HepG2 (cell line): ENCODE measurements around the gene CTNNA3. TPM values are rescaled to one million over a fixed set of nuclear protein-coding genes. Genes with fewer than 3 reads are reported as not detected.

Source experiments
- ATAC-seq: fragments of 200-7000 bp; cut with Tn5 transposase; 3 replicates; pipeline ENCODE4 v1.9.1; 2020; ENCODE audit warnings: mild to moderate bottlenecking, moderate library complexity
- BruUV-seq: library from RNA; stranded (reverse); fragments of 400-500 nt; replicated peaks from 2 replicates; lab custom pipeline; 2021; lab: Mats Ljungman, UMichigan
- CTCF ChIA-PET: fragments of 300-600 bp; formaldehyde crosslinking; extraction: SDS; loops from one replicate; lab custom pipeline; 2021; ENCODE audit warnings: low total read pairs, inconsistent platforms, low intra/inter-chr PET ratio; lab: Yijun Ruan, JAX
- POLR2A ChIA-PET: fragments of 350-600 bp; sonication (Branson Sonifier 250); formaldehyde crosslinking; loops from one replicate; lab custom pipeline; 2020; ENCODE audit warnings: antibody characterized with exemption, inconsistent platforms; lab: Yijun Ruan, JAX
- DNase-seq: peaks from one replicate; pipeline ENCODE4 v3.0.0-alpha.2; 2015; ENCODE audit warnings: low spot score
- FAIRE-seq: peaks from 3 replicates; lab custom pipeline; 2011; peaks lifted over from hg19 to GRCh38; lab: Jason Lieb, UNC
- H2AFZ ChIP-seq: one replicate; pipeline ENCODE4 v1.6.1; 2011; ENCODE audit warnings: low read length, inconsistent platforms
- H3K27ac ChIP-seq: fragments of 300-600 bp; 3 replicates; pipeline ENCODE4 v1.8.0; 2011; ENCODE audit warnings: mixed run types, mild to moderate bottlenecking, mixed read lengths, low read length, inconsistent platforms; ENCODE audit not compliant: insufficient read depth; ENCODE audit errors: extremely low read length
- H3K27me3 ChIP-seq, 2 experiments: fragments of 200-600 bp in 1 of 2; 2 replicates in 1 of 2; 3 replicates in 1 of 2; pipeline versions ENCODE4 v1.6.0 to v1.8.0; 2011; ENCODE audit warnings: low read length in 2 of 2, mild to moderate bottlenecking in 2 of 2, moderate library complexity in 2 of 2, inconsistent platforms in 1 of 2; ENCODE audit not compliant: insufficient read depth in 2 of 2, control insufficient read depth in 1 of 2
- H3K36me3 ChIP-seq, 2 experiments: fragments of 200-600 bp in 1 of 2; replicated peaks in 1 of 2; 2 replicates in 1 of 2; 3 replicates in 1 of 2; pipeline versions ENCODE4 v1.5.1 to v1.8.0; 2011; ENCODE audit warnings: low read length in 2 of 2, inconsistent platforms in 1 of 2; ENCODE audit not compliant: insufficient read depth in 2 of 2, control insufficient read depth in 1 of 2
- H3K4me1 ChIP-seq: 2 replicates; pipeline ENCODE4 v1.5.1; 2012; ENCODE audit warnings: low read length, inconsistent platforms; ENCODE audit not compliant: insufficient read depth
- H3K4me2 ChIP-seq: 2 replicates; pipeline ENCODE4 v1.6.0; 2011; ENCODE audit warnings: low read depth, low read length, inconsistent platforms
- H3K4me3 ChIP-seq, 3 experiments: fragments of 200-600 bp in 1 of 3; sonication (generic), shearing (Covaris generic) in 1 of 3; replicated peaks in 1 of 3; 2 replicates each; pipeline ENCODE4 v1.5.1; 2011 to 2016; ENCODE audit warnings: low read length in 3 of 3, inconsistent platforms in 2 of 3, low read depth in 2 of 3, mild to moderate bottlenecking in 2 of 3, control low read depth in 1 of 3, mixed read lengths in 1 of 3; ENCODE audit not compliant: insufficient read depth in 1 of 3
- H3K79me2 ChIP-seq: one replicate; pipeline ENCODE4 v1.6.1; 2011; ENCODE audit warnings: low read length, inconsistent platforms; ENCODE audit not compliant: insufficient read depth
- H3K9ac ChIP-seq: 2 replicates; pipeline ENCODE4 v1.6.0; 2011; ENCODE audit warnings: mild to moderate bottlenecking, low read depth, low read length, inconsistent platforms; ENCODE audit not compliant: insufficient read depth
- H3K9me3 ChIP-seq: 2 replicates; pipeline ENCODE4 v1.5.1; 2012; ENCODE audit warnings: mild to moderate bottlenecking, low read length
- H4K20me1 ChIP-seq: 2 replicates; pipeline ENCODE4 v1.6.0; 2011; ENCODE audit warnings: inconsistent platforms, mild to moderate bottlenecking, low read length, moderate library complexity; ENCODE audit not compliant: insufficient read depth
- ETV5 ChIP-seq: IDR thresholded peaks from 2 replicates; pipeline ENCODE4 v1.6.1; 2018; ENCODE audit warnings: missing biosample characterization, missing genetic modification reagents, inconsistent platforms, borderline replicate concordance
- KDM6A ChIP-seq: IDR thresholded peaks from 2 replicates; pipeline ENCODE4 v1.6.1; 2016; ENCODE audit warnings: low read depth
- KLF11 ChIP-seq: IDR thresholded peaks from 2 replicates; pipeline ENCODE4 v1.6.1; 2016; ENCODE audit warnings: missing compliant biosample characterization
- NCOA1 ChIP-seq: sonication (generic); formaldehyde crosslinking; IDR thresholded peaks from 2 replicates; pipeline ENCODE4 v1.9.0; 2021; ENCODE audit warnings: missing genetic modification reagents
- NFIB ChIP-seq: sonication (generic); formaldehyde crosslinking; IDR thresholded peaks from 2 replicates; pipeline ENCODE4 v1.9.0; 2021; ENCODE audit warnings: missing genetic modification reagents, mild to moderate bottlenecking, borderline replicate concordance
- NR2C2 ChIP-seq: sonication (generic); formaldehyde crosslinking; IDR thresholded peaks from 2 replicates; pipeline ENCODE4 v1.4.0; 2020; ENCODE audit warnings: missing genetic modification reagents, mild to moderate bottlenecking, moderate library complexity, borderline replicate concordance
- TSC22D2 ChIP-seq: sonication (generic); formaldehyde crosslinking; IDR thresholded peaks from 2 replicates; pipeline ENCODE4 v1.5.1; 2020; ENCODE audit warnings: missing genetic modification reagents, mild to moderate bottlenecking, borderline replicate concordance
- ZBTB3 ChIP-seq: sonication (generic); formaldehyde crosslinking; IDR thresholded peaks from 2 replicates; pipeline ENCODE4 v1.4.0; 2020; ENCODE audit warnings: low read depth, mild to moderate bottlenecking, moderate library complexity, missing genetic modification reagents, borderline replicate concordance
- ZNF225 ChIP-seq: sonication (generic); formaldehyde crosslinking; IDR thresholded peaks from 2 replicates; pipeline ENCODE4 v1.4.0; 2020; ENCODE audit warnings: mild to moderate bottlenecking, missing genetic modification reagents
- ZNF33A ChIP-seq: sonication (generic); formaldehyde crosslinking; IDR thresholded peaks from 2 replicates; pipeline ENCODE4 v1.5.1; 2020; ENCODE audit warnings: missing genetic modification reagents, mild to moderate bottlenecking, moderate library complexity, borderline replicate concordance
- ZNF572 ChIP-seq: sonication (generic); formaldehyde crosslinking; IDR thresholded peaks from 2 replicates; pipeline ENCODE4 v1.5.1; 2020; ENCODE audit warnings: mild to moderate bottlenecking, missing genetic modification reagents
- ZNF850 ChIP-seq: sonication (generic); formaldehyde crosslinking; conservative IDR thresholded peaks from 2 replicates; pipeline ENCODE4 v1.9.0; 2021; ENCODE audit warnings: mild to moderate bottlenecking, missing genetic modification reagents
- WGBS: methylation state at CpG from one replicate; pipeline ENCODE4 v1.1.6; 2017; ENCODE audit warnings: low lambda C conversion rate; 5-methylcytosine and 5-hydroxymethylcytosine counted together
- in situ Hi-C: cut with HindIII; loops from 2 replicates; pipeline ENCODE4 v1.10.0; 2017; ENCODE audit warnings: low pct_unique_long_range_greater_than_20kb; ENCODE audit not compliant: extremely low pct_ligation_motif_present
- intact Hi-C: fragments of 100-400 bp; cut with micrococcal nuclease; formaldehyde crosslinking; loops from one replicate; pipeline ENCODE4 v1.10.0; 2022; ENCODE audit not compliant: unreplicated experiment
- polyA plus RNA-seq, 8 experiments: library from polyadenylated mRNA; depleted of rRNA in 3 of 8; stranded (reverse) in 7 of 8; unstranded in 1 of 8; fragments of >200 nt; fragmentation: Illumina TruSeq in 4 of 8; extraction: Trizol in 4 of 8; gene quantifications; 2 replicates each; pipeline versions ENCODE4 v1.2.1 to v1.2.3, GENCODE V29; 2011 to 2016; ENCODE audit warnings: low read depth in 4 of 8, missing spikeins in 1 of 8, mixed read lengths in 1 of 8; ENCODE audit not compliant: insufficient read depth in 1 of 8
- total RNA-seq, 5 experiments: library from RNA; depleted of rRNA; stranded (reverse); fragments of >200 nt; fragmentation: Illumina TruSeq; extraction: Trizol; gene quantifications; 2 replicates each; pipeline ENCODE4 v1.2.3, GENCODE V29; 2016; ENCODE audit warnings: low read depth in 1 of 5
- TF ChIP-seq, protein P1 (sequence below): sonication (generic); formaldehyde crosslinking; IDR thresholded peaks from 2 replicates; pipeline ENCODE4 v1.5.0; 2020; ENCODE audit warnings: missing genetic modification reagents
- TF ChIP-seq, protein P2 (sequence below): sonication (generic); formaldehyde crosslinking; IDR thresholded peaks from 2 replicates; pipeline ENCODE4 v1.8.1; 2023; ENCODE audit warnings: mild to moderate bottlenecking, missing genetic modification reagents, borderline replicate concordance

Gene CTNNA3
- total and polyA plus RNA-seq, 2 of the 13 experiments (the other 11 are each of a cell fraction or from before 2014, with no cell fraction given) = not detected

DNA sequence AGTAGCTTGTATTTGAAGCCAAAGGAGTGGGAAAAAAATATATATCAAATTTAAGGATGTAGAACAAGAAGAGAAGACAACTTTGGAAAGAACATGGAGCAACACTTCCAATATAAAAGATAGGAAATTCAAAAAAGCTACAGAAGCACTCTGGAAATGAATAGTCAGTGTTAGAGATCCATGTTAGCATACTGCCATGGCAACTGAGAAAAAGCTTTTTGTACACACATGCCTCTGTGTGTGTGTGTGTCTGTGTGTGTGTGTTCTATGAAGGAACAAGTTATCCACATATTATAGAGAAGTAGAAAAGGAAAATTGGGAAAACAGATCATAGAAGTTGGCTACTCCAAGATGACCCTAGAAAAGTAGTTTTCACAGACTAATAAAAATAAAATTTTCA, 673.9 kb downstream of the CTNNA3 start (continued):
- TF ChIP-seq NR2C2 (CRISPR knock-in tag) = no peak
- TF ChIP-seq NCOA1 (CRISPR knock-in tag) = no peak
- no peak for TF ChIP-seq ETV5

DNA sequence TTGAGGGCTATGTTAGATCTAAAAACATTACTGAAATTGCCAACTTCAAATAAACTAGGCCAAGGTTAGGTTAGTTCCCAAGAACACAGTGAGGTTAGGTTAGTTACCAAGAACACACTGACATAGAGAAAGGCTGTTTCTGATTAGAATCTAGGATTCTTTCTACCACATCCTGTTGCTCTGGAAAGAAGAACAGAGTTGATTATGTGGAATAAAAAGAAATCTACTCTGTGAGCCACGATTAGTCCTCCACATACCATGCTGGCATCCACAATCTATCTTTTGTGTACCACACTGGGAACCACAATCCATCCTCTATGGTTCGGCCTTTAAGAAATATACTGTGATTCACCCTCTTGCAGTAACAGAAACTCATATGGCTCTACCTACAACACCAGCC, 678.8 kb downstream of the CTNNA3 start:
- H2AFZ ChIP-seq = no peak overlapping the region
- 47% methylated on average over 2 of the region's 2 CpGs for WGBS

DNA sequence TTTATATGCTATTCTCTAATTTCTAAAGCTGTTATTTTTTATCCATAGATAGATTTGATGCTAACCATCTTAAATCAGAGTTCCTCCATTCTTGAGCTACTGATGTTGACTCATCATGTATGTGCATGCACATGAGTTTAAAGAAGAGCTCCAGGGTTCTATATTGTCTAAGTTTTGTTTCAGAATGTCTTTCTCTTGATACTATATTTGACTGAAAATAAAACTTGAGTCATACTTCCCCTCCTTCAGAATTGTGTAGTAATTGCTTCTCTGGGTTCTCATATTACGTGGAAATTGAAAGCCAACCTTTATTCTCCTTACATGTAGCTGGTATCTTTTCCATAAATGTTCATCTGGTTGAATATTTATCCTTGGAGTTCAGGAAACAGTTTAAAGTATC, 680.8 kb downstream of the CTNNA3 start:
- H4K20me1 ChIP-seq = no peaks in the 10 kb centered on the region
- no peak for TF ChIP-seq TSC22D2
- TF ChIP-seq ZNF33A (CRISPR knock-in tag) = no peak
- TF ChIP-seq ZNF225 = no peak
- TF ChIP-seq KDM6A (CRISPR knock-in tag) = no peak
- TF ChIP-seq, protein P1, sequence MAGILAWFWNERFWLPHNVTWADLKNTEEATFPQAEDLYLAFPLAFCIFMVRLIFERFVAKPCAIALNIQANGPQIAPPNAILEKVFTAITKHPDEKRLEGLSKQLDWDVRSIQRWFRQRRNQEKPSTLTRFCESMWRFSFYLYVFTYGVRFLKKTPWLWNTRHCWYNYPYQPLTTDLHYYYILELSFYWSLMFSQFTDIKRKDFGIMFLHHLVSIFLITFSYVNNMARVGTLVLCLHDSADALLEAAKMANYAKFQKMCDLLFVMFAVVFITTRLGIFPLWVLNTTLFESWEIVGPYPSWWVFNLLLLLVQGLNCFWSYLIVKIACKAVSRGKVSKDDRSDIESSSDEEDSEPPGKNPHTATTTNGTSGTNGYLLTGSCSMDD (CRISPR knock-in tag) = no peak
- no peak overlapping the region for H3K4me2 ChIP-seq
- POLR2A ChIA-PET = no interaction called here
- H3K79me2 ChIP-seq = no peaks in the 10 kb centered on the region
- BruUV-seq = no TSS peak
- DNase-seq (no peak), FAIRE-seq (no peak), ATAC-seq (no peak)
- in situ Hi-C loops = no loop called here
- no peak overlapping the region for H3K27ac ChIP-seq
- CTCF ChIA-PET = no interaction called here
- no peaks in the 10 kb centered on the region for H3K27me3 ChIP-seq
- H3K36me3 ChIP-seq = no peaks in the 10 kb centered on the region
- no peaks in the 10 kb centered on the region for H3K4me1 ChIP-seq
- H3K9ac ChIP-seq = no peak overlapping the region
- H2AFZ ChIP-seq = no peak overlapping the region
- 0% methylated on average over 1 of the region's 1 CpG for WGBS
- H3K9me3 ChIP-seq = no peaks in the 10 kb centered on the region
- no peak overlapping the region for H3K4me3 ChIP-seq
- intact Hi-C loops = no loop called here

More for the DNA sequence above, 678.8 kb downstream of the CTNNA3 start:
- no peaks in the 10 kb centered on the region for H3K9me3 ChIP-seq
- BruUV-seq = no TSS peak
- no peak overlapping the region for H3K9ac ChIP-seq
- H3K4me3 ChIP-seq = no peak overlapping the region
- no peak overlapping the region for H3K27ac ChIP-seq
- no peaks in the 10 kb centered on the region for H3K36me3 ChIP-seq
- no peaks in the 10 kb centered on the region for H3K79me2 ChIP-seq
- DNase-seq = no peak
- intact Hi-C loops = no loop called here
- no peak for ATAC-seq
- H4K20me1 ChIP-seq = no peaks in the 10 kb centered on the region
- H3K27me3 ChIP-seq = no peaks in the 10 kb centered on the region
- TF ChIP-seq ZNF572 = no peak
- no peak for TF ChIP-seq KLF11
- TF ChIP-seq, protein P2, sequence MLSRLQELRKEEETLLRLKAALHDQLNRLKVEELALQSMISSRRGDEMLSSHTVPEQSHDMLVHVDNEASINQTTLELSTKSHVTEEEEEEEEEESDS (CRISPR knock-in tag) = no peak
- no peak for TF ChIP-seq ZBTB3
- TF ChIP-seq NFIB (CRISPR knock-in tag) = no peak
- TF ChIP-seq KDM6A (CRISPR knock-in tag) = no peak
- TF ChIP-seq ZNF850 (CRISPR knock-in tag) = no peak
- CTCF ChIA-PET = no interaction called here
- no peak overlapping the region for H3K4me2 ChIP-seq
- no peaks in the 10 kb centered on the region for H3K4me1 ChIP-seq
- FAIRE-seq = no peak
- in situ Hi-C loops = no loop called here
- POLR2A ChIA-PET = no interaction called here
